ELR (cell line): Measurements from ENCODE around the gene JADE1.

Source experiments
- DNase-seq: peaks from one replicate; pipeline ENCODE4 v3.0.0-alpha.2; 2015; ENCODE audit warnings: low read depth

The JADE1 gene

DNA sequence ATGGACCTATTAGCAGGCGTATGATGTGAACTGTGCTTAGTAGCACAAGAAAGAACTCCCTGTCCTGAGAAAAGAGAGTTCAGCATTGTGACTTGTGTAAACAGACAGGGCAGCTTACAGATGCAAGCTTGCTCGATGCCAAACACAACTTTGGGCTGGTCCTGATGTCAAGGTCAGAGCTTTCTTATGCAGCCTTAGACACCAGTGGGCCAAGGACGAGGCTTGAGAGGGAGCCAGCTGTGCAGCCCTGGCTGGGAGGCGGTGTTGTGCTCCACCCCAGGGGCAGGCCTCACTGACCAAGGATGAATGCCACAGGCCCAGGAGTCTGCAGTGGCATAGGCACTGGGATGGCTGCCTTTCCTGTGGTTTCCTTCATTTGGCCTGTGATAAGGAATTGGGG, 35.4 kb downstream of the JADE1 start:
- no peak for DNase-seq

DNA sequence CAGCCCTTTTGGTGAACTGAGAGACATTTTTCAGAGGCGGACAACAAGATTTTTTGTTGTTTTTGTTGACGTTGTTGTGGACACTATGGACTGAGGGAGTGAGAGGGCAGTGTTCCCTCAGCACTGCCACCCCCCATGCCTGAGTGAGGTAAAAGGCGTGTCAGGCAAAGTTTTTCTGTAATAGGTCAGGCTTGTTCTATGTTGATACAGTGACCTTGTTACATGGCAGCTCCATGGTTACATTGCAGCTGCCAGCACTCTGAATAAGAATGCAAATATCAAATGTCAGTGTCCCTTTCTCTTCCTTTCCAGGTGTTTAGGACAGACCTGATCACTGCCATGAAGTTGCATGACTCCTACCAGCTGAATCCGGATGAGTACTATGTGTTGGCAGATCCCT, 36.6 kb downstream of the JADE1 start:
- no peak for DNase-seq

DNA sequence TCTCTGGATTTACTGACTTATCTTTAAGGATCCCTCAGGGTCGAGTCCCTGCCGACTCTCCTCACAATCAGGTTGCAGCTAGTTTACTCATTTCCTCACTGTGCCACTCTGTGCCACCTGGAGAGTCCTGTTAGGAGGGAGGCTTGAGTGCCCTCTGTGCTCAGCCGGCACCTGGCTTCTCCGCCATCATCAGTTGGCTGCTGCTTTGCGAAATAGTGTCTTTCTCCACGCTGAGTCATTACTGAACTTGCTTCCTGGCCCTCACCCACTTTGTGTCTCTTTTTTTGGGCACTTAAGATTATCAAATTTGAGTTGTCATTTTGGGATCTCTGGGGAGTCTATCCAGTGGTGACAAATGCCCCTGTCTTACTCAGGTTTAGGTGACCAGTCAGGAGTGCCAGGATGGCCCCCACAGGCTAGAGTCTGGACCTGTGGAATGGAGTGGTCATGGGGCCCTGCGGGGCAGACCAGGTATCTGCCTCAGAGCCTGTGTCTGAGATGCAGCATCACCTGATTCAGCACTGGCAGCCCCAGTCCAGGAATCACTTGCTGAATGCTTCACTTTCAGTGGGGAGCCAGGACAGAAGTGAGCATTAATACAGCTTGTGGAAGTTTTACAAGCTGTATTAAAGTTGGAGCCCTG, 37.7 kb downstream of the JADE1 start:
- DNase-seq = peak; percentile 8

DNA sequence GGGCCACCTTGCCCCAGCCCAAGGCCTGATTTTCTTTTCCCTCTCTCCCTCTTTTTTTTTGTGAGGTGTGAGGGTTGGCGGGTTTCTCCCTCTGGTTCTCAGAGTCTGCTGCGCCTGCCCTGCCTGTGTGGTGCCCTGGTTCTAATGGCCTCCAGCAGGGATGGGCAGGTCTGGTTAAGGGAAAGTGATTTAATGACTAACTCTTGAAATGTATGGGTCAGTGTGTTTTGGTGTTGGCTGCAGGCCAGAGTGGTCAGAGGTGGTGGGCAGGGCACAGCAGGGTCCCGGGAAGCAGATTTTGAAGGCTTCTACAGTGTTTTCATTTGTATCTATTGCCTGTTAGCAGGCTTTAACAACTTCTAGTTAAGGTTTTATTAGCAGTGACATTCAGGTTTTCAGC, 39.0 kb downstream of the JADE1 start:
- DNase-seq = no peak

DNA sequence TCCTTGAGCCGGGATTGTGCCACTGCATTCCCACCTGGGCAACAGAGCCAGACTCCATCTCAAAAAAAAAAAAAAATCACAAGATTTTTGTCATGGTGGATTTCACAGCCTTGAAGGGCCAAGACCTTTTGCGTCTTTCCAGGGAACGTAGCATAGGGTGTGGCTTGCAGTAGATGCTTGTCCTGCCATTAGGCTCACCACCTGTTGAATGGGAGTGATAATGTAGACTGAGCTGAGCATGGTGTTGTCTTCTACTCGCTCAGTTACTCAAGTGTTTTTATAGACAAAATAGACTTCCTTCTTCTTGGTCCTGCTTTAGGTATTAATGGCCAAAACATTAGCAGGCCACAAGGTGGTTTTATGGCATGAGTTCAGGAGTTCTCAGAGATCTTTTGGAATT, 40.8 kb downstream of the JADE1 start:
- DNase-seq = no peak

DNA sequence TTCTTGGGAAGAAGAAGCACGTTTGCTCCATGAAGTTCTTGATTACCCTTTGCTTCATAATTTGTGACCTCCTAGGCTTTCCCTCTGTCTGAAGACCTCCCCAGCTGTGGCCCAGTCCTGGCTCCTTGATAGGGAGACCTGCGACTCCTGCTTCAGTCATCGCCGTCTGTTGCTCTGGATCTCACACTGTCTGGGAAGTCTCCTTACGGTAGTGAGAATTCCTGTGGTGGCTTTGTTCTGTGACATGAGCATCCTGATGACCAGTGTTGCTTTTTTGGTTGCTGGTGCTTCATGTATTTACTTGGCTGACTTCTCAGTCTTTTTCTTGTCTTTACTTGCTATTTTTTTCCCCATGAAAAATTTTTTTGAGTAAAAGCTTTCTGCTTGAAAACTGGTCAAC, 44.2 kb downstream of the JADE1 start:
- no peak for DNase-seq

DNA sequence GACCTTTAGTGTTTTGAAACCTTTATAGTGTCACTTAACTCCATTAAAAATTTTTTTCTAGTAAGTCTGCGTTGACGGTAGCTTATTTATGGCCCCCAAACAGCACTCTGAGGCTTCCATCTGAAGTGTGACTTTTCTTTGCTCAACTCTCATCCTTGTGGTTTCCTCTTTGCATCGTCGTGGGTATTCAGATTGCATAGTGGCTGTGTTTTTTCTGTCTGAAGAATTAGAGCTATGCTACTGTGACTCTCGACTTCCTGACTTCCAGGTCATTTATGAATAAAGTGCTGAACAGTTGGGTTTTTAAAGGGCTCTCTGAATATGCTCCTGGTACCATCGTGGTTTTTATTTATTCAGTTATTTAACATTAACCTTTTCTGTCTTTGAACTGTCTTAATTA, 44.9 kb downstream of the JADE1 start:
- DNase-seq = peak; percentile 3

DNA sequence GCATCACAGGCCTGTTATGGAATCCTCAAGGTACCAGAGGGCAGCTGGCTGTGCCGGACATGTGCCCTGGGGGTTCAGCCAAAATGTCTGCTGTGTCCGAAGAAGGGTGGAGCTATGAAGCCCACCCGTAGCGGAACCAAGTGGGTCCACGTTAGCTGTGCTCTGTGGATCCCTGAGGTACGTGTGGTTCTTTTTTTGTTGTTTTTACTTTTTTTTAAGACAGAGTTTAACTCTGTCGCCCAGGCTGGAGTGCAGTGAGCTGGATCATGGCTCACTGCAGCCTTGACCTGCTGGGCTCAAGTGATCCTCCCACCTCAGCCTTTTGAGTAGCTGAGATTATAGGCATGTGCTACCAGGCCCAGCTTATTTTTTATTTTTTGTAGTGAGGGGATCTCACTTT, 46.1 kb downstream of the JADE1 start:
- DNase-seq = no peak

DNA sequence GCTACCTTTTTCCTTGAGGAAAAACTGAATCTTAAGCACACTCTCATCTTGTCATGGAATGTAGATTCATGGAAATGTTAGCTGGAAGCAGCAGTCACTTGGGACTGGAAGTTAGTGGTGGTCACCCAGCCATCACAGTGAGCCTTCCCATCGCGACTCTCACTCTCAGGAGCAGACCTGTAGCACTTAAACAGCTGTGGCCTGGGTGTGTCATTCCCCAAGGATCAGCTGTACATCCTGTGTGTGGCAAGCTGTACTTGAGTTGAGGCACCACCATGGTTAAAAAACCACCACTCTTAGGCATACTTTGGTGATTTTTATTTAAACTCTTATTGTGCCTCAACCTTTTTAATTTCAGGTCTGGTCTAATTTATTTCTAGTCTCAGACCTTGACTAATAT, 46.7 kb downstream of the JADE1 start:
- no peak for DNase-seq

DNA sequence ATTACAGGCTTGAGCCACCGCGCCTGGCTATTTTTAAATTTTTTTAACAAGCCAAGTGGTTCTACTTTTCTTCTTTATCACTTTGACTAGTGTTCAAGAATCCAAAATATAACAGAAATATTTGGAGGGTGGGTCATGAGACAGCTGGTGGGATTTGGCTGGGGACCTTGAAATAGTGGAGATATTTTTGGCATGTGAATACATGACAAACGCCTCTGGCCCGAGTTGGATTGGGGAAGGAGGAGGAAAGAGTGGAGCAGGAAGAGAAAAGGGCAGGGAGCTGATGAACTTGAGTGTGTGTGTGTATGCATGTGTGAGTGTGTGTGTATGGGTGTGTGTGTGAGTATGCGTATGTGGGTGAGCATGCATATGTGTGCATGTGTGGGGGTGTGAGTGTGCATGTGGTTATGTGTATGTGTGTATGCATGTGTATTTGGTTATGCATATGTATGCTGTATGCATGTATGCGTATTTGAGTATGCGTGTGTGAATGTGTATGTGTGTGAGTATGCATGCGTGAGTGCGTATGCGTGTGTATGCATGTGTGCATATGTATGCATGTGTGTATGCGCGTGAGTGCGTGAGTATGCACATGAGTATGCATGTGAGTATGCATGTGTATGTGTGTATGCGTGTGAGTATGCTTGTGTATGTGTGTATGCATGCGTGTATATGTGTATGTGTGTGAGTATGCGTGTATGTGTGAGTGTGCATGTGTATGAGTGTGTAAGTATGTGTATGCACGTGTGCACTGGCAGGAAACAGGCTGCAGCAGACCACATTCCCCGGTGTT, 49.6 kb downstream of the JADE1 start:
- peak; percentile 3 for DNase-seq

DNA sequence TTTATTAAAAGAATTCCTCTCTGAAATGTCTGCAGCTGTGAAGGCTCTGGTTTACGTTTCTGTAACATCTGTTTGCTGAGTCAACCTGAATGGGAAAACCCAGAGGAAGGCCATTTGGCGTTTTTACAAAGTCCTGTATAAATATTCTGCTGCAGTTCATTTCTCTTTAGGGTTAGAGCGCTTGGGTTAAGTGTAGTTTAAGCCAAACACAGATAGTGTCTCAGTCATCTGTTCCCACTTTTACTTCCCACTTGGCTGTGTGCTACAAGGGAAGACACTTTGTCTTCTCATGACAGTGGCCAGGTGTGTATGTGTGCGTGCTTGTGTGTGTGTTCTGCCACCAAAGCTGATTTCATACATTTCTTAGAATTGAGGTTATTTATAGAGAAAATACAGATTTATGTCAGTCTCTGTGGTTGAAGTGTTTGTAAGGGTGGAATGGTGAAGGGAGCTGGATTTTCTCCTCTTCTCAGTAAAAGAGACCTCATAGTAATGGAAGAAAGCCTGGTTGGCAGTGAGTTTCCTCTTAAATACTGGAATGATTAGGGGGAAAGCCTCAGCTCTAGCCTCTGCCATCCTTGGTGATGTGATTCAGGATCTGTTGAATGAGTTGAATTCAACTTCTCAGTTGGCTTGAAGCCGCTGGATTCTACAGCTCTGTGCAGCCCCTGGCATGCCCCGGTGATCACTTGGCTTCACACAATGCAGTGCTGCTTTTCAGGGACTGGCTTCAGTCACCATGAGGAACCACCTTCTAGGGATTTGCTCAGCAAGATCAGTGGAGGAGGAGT, 50.6 kb downstream of the JADE1 start:
- DNase-seq = peak; percentile 19

DNA sequence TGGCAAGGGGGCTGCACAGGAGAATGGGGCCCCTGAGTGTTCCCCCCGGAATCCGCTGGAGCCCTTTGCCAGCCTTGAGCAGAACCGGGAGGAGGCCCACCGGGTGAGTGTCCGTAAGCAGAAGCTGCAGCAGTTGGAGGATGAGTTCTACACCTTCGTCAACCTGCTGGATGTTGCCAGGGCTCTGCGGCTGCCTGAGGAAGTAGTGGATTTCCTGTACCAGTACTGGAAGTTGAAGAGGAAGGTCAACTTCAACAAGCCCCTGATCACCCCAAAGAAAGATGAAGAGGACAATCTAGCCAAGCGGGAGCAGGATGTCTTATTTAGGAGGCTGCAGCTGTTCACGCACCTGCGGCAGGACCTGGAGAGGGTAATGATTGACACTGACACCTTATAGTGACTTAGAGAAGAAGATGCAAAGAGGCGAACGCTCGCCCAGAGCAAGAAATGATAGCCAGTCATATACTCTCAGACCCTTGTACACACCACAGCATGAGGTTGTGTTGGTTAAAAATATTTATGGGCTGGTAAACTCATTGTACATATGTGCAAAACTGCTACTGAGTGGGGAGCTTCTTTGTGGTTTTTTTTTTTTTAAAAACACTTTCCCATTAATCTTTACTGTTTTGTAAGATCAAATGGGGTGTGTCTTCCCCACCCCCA, 52.5 kb downstream of the JADE1 start:
- DNase-seq = no peak

DNA sequence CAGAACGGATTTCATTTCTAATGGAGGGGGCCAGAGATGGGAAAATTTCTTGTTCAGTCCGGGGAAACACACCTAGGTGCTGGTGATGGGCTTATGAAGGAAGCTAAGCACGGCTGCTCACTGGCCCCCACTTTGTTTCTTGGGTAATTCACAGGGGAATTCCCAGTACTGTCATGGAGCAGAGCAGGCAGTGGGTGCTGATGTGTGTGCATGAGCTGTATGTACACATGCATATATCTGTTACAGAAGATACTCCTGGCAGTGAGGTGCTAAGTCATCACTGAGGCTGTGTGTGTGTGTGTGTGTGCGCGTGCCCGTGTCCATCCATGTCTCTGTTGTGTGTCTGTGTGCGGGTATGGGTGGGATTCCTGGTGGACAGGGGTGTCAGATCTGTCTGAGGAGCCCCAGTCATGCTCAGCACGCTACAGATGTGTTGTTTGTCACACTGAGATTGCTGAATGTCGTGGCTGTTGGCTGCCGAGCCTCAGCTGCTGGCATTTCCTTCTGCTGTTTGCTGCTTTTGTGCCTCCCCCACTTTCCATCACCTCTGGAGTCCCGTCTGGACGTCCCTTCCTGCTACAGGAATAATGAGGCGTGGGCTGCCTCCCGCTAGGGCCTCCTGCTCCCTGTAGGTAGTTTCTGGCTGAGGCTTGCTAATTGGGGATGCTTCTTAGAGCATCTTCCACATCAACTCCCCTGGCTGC, 53.3 kb downstream of the JADE1 start:
- peak; percentile 20 for DNase-seq

DNA sequence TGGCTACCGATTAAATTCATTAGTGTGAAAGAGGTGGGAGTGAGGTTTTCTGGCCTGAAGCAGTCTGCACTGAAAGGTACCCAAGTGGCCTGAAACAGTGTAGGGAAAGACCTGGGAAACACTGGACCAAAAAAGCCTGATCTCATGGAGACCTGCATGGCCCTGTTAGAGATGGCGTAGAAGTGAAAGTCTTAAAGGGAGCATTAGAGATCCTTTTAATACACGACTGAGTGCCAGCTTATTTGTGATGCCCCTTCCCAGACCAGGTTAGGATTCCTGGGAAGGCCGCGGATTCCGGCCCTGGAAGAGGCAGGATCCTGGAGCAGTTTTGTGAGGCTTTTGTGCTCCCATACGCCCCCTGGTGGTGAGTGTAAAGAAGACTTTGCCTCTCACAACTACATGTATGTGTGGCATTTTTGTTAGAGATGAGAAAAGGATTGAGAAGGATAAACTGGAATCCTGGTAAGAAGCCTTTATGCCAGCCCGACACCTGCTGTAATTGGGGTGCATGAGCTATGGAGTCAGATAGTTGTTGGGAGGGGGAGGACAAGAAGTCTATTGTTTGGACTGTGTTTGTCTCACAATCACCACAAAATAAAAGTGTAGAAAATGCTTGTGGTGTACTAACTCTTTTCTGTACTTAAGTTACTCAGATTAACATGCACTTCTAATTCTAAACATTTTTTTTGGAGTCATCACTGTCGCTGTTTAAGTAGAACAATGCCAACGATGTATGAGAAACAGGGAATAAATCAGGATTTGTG, 54.0 kb downstream of the JADE1 start:
- peak; percentile 74 for DNase-seq

DNA sequence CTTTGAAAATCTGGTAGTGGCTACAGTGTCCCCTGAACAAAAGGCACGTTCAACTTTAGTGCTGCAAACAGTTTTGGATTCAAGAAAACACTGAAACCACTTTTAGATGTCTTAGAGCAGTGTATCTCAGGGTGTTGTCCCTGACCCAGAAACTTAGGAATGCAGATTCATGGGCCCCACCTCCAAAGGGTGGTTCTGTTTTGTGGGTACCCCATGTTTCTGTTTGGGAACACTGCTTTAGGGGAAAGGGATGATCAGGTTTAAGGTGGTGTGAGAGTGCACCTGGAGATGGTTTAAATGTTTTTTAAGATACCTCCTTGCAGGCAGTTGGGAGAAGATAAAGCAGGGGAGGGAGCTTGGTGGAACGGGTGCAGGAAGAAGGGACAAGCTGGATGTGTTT, 55.6 kb downstream of the JADE1 start:
- DNase-seq = no peak

DNA sequence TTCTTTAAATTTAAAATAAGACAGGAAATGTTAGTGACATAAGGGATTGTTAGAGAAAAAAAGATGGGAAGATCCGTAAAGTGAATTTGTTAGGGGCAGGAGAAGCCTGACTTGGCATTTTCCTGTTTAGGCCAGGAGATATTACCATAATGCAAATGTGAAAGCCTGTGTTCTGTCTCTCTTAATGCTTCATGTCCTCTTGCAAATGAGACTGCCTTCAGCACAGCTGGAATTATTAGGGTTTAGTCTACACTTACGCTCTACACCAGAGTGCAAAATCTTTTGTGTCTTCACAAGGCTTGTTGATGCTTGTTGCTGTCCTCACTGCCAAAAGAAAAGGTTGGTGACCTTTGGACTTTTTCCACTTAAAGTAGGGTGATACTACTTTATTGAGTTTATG, 56.8 kb downstream of the JADE1 start:
- DNase-seq = no peak

DNA sequence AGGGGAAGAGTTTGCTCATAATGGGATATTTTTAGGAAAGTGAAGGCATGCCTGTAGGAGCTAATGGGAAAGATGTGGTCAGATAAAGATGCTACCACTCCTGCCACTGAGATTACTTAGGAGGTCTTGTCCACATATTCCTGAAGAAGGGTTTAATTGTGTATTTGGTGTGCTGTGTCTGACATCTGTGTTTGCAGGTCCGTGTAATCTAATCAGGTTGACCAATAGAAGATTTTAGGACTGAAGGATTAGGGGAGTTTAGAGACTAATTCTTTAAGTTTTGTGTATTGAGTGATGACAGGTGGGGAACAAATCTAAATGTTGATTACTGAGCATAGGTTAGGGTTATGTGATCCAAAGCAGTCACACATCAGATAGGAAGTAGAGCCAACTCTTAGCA, 57.2 kb downstream of the JADE1 start:
- no peak for DNase-seq

DNA sequence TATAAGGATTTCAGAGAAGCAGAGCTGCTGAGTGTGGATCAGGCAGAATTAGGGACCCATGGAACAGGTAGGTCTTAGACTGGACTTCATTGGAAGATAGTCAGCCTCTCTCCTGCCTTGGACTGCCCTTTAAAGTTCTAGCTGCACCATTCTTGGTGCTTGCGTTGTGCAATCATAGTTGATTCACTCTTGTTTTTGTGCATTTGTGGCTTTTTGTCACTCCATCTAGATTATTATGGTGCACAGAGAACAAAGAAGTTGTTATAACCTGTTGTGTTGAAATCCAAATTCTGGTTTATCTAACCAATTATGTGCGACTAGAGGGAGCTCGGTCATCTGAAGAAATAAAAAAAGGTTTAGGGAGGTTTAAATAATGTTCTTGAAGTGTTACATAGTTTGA, 59.3 kb downstream of the JADE1 start:
- DNase-seq = peak; percentile 25

DNA sequence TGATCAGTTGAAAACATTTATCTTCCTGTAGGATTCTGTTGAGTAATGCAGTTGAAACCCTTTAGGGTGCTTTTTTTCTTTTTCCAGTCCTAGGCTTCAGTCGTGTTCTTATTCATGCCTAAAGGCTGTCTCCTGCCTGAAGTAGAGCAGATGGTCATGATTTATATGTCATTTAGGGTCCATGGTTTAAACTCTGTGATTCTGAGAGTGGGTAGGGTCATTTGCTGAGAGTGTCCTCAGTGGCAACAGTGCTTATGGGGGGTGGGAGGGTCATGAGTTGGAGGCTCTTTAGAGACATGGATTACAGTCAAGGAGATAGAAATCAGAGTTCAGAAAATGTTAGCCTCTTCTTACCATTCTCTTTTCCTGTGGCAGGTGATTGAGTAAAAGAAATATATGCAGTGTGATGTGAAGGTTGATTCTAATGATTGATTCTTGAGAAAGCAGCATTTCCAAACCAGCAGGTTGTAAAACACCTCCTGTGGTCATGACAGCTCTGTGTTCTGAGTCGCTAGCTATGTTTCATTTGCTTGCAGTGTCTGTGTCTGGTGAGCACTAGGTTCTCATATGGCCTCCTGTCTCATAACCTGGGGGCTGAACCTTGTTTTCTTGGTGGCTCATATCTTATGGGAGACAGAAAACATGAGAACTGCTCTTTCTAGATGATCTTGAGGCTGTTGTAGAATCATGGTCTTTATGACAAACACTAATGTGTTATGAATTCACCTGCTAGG, 60.4 kb downstream of the JADE1 start:
- DNase-seq = peak; percentile 16

DNA sequence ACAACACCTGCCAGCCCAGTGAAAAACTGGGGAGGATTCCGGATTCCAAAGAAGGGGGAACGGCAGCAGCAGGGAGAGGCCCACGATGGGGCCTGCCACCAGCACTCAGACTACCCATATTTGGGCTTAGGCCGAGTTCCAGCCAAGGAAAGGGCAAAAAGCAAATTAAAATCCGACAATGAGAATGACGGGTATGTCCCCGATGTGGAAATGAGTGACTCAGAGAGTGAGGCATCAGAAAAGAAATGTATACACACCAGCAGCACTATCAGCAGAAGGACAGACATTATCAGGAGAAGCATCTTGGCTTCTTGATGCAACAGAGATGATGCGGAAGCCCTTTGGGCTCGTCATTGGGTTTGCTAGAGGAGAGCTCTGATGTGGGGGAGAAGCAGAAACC, 62.4 kb downstream of the JADE1 start:
- DNase-seq = peak; percentile 93
